Stimulated activated CD4-positive, alpha-beta T cell treated with anti-CD3 and anti-CD28 coated beads, Interleukin-1b, Interleukin-23, amount 100 ng/mL, for 48 hours (primary cell): ENCODE results near the gene SH3RF3.

Source experiments
- DNase-seq: peaks from one replicate; pipeline ENCODE4 v3.0.0-alpha.2; 2020

The SH3RF3 gene

DNA sequence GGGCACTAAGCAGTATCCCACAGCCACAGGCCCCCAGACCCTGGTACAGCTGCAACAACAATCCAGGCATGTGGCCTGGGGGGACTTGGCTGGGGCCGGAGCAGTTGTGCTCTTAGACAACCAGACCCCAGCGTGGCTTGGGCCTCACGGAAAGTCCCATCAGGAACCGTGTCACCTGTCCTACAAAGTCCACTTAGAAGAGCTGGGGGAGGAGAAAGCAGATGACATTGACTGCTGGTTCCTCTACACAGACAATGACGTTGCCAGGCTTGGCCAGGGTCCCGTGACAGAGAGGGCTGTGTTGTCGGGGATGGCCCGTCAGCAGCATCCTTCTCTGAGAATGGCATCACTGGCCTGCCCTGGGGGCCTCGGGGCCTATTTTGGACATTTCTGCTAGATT is 360.3 kb downstream of the SH3RF3 start:
- DNase-seq, result no peak

DNA sequence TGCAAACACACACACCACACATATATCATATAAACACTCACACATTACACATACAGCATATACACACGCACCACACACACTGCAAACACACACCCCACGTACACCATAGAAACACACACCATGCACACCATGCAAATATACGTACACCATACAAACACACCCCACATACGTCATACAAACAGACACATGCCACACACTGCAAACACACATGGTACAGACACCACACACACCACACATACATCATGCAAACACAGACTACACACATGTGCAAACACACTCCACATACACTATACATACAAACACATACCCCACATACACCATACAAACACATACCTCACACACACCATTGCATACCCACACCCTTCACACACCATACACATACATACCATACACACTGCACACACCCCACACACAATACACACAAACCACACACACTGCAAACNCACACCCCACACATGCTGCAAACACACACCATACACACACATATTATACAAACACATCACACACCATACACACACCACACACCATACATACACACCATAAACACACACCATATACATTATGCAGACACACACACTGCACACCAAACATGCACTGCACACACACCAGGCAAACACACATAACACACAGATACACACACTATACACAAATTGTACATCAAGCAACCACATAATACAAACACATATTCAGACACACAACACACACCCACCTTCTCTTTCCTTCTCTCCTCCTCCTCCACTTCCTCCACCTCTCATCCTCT is 364.4 kb downstream of the SH3RF3 start:
- no peak for DNase-seq

DNA sequence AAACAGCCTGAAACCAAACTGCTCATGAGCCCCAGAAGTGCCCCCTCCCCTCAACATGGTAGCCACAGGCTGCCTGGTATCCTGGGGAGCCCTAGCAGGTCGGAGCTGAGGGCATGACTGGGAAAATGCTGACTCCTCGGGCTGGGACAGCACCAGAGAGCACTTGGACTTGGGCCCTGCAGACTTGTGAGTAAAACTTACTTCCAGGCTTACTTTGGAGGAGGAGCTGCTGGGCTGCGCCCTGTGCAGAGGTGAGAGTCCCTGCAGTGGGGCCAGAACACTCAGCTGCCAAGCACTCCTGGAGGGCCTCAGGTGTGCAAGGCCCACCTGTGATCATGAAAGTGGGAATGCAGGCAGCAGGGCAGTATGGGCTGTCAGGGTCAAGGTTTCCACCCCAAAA is 365.3 kb downstream of the SH3RF3 start:
- DNase-seq, result no peak

DNA sequence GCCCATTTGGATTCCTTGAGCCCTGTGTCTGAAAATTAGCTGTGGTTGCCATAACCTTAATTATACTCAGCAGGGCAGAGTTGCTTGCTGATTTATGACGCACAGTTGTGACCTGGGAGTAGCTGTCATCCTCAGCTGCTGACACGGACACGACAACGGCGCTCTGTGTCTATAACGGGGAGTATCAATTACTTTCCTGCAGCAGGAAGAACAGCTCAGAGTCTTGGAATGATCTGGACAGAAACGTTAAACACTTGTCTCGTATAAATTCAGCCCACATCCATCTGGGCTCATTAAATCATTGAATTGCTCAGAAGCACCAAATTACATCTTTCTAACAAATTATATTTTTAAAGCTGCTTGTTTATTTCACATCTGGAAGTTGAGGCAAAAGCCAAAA is 368.5 kb downstream of the SH3RF3 start:
- DNase-seq, result no peak

DNA sequence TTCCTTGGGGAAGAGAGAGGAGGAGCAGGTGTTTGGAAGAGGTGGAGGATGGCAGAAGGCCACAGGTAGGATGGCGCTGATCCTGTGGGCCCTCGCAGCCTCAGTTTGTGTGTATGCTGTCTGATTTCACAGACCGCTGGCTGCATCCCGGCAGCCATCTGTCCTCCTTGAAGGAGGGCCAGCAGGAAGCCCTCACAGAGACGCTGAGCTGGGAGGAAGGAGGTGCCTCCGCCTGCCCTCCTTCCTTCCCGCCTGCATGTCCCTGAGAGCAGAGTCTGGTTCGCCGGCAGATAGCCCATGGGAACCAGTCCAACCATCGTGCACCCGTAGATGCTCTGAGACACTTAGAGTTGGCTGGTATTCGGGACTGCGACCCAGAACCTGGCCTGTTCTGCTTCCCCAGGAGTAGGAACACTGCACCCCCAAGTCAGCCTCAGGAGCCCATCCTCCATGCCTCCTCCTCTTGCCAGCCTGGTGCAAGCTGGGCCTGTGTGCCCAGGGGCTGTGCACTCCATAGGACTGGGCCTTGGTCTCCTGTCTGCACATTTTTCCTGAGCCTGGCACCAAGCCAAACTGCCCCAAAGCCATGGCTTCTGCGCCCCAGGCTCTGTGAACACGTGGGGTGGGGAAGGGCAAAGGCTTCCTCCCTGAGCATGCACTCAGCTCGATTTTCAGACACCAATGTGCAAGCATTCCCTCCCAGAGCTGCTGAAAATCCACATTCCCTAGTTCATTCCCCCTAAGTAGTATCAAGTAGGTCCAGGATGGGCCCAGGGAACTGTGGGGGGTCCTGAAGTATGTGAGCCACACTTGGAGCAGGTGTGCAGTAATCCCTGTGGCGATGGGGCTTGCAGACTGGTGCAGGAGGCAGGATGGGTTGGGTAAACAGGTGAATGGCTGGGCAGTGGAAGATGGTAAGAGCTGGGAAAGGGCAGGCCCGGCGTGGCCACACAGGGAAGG is 369.2 kb downstream of the SH3RF3 start:
- DNase-seq, result no peak

DNA sequence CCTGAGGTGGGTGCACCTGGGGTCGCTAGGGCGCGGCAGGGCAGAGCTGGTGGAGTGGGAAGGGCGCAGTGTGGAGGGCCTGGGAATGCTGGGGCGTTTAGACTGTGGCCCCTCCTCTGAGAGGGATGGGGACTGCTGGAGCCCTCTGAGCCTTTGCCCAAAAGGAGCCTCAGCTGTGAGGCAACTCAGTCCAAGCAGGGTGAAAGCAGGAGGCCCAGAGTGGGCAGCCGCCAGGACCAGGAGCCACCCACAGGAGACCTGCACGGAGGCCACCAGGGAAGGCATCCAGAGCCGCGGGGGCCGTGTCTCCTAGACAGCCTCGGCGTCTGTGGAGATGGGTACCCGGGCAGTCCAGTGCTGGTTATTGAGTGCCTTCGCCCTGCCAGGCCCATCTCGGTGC is 369.9 kb downstream of the SH3RF3 start:
- DNase-seq, result no peak

DNA sequence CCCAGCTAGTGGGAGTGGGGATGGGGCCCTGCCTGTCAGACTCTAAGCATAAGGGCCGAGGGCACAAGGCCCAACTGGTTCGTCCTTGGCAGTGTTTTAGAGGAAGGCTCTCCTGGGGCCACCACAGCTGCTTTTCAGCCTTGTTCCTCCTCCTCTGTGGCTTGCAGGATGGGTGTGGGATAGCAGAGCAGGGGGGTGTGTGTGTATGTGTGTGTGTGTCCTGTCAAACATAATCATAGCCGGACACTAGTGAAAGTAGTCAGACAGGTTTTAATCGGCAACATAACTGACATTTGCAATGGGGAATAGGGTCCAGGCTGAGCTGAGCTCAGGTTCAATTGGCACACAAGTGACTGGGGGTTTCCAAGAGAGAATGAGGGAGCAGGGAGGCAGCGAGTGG is 370.6 kb downstream of the SH3RF3 start:
- no peak for DNase-seq

DNA sequence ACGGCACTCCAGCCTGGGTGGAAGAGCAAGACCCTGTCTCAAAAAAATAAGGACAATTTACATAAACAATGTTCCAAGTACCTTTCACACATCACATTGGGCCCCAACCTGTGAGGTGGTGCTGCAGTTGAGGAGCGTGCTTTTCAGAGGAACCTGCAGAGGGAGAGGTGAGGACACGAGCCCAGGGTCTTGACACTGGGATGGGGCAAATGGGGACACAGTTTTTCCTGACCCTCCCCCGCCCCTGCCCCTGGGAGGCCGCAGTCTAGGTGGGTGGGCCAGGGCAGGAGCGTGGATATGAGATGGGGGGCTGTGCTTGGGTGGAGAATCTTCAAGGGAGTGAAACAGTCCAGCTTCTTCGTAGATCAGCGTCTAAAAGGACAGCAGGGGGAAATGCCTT is 371.9 kb downstream of the SH3RF3 start:
- no peak for DNase-seq

DNA sequence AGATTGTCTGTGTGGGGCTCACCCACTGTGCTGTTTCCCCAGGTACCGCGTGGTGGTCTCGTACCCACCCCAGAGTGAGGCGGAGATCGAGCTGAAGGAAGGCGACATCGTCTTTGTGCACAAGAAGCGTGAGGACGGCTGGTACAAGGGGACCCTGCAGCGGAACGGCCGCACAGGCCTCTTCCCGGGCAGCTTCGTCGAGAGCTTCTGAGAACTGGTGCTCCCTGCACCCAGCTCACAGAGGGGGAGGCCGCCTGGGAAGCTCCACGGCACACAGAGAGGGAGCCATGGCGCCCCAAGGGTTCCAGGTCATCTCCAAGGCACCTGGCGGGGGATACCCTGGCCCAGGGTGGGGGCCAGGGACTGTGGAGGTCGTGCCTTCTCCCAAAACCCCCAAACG is 372.5 kb downstream of the SH3RF3 start:
- no peak for DNase-seq

DNA sequence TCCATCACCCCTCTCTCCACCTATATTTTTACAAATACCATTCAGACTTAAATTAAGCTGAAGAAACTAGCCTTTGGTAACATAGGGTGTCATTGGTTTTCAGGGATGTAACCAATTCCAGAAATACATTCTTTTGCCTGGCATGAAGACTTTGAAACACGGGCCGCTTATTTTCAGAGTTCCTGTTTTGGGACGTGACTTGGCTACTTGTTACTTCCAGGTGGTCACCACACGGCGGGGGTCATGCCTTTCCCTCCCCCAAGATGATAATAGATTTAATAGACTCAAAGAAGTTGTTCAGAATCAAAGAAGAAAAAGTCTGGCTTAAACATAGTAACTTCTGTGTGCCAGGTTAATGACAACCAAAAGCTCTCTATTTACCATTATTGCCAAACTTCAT is 374.2 kb downstream of the SH3RF3 start:
- DNase-seq, result no peak

DNA sequence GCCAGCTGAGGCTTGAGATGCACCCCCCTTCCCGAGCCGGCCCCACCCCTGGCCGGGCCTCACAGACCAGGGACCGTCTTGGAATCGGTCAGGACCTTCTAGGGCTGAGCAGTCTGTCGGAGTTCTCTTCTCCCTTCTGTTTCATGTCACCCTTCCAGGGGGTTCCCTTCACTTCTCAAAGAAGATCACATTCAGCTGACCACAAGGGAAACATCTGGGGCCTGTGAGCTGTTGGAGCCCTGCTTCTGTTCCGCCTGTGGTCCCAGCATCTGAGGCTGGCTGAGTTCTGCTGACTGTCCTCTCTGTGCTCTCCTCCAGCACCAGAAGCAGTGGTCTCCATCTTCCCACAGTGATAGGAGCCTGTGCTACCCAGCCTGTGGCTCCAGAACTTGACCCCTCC is 378.2 kb downstream of the SH3RF3 start:
- DNase-seq, result no peak

DNA sequence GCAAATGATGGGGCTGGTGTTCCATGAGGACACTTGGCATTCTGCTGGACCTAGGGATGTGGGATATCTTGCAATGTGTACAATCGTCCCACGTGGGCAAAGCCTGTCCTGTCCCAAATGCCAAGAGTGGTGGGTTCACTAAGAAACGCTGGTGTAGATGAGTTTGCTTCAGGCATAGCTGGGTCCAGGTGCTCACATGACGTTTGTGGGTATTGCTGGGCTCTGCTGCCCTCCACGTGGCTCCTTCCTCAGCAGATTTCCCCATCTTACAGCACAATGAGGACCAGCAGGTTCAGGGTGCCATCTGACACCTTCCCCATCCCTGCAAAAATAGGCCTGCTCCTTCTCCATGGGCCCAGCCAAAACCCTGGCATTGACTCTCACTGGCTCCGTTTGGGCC is 378.8 kb downstream of the SH3RF3 start:
- DNase-seq, result no peak

DNA sequence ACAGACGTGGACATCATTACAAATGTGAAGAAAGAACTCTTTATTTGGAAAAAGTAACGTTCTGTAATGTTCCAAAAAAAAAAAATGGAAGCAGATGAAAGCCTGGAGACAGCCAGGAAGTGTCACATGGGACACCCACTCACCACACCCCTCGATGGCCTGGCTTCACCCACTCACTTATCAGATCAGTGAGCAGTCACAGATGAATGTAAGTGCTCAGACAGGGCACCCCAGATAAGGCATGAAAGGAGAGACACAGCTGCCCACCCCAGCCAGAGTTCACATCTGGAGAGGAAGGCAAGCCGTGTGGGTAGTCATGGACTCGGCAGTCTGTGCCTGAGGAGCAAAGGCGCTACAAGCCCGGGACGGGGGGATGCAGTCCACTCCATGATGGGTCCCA is 379.6 kb downstream of the SH3RF3 start:
- no peak for DNase-seq

DNA sequence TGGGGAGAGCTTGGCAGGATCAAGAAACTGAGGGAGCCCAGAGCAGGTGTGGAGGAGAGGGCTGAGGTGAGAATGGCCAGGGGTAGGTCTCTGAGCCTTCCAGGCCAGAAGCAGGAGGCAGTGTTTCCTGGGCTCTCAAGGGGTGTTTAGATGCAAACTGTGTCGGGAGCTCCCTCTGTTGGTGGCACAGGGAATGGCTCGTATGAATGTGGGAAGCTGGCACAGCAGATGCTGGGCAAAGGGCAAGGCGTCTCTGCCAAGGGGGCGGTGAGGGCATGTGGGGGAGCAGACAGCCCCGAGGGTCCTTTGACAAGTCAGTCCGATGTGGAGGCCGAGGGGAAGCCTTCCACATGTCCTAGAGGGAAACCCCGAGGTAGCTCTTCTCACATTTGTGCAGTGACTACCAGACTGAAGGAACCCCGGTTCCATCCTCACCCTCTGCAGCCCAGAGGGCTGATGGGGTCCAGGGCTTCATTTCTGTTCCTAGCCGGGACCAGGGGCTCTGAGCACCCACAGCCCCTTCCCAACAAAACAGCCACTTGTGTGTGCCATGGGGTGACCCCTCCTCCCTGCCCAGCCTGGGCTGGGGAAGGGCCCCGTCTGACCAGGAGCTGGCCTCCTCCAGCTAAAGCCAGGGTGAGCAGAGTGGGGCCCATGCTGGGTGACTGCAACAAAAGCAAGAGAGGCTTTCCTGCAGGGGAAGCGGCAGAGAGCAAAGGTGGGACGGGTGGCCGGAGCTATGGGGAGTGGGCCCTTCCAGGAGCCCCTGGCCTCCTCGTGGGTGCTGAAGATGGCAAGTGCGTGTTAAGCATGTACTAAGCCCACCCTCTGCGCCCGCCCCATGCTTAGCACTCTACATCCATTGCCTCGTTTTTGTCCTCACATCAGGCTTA is 381.4 kb downstream of the SH3RF3 start:
- peak; percentile 75 for DNase-seq

DNA sequence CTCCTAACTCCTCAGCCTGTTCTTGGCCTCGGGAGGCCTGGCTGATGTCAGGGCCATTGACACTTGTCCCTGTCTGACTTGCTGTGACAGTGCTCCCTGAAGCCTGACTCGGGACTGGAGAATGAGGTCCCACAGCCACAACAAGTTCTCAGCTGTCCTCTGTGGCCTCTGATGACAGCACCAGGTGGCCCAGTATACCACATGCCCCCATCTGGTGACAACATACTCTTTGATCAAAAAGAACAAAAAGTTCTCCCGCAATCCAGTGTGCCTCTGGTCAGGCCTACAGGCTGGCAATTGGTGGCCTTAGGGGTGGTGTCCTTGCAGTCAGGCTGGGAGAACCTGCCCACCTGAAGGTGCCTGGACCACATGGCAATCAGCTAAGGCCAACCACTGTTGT is 382.2 kb downstream of the SH3RF3 start:
- no peak for DNase-seq

DNA sequence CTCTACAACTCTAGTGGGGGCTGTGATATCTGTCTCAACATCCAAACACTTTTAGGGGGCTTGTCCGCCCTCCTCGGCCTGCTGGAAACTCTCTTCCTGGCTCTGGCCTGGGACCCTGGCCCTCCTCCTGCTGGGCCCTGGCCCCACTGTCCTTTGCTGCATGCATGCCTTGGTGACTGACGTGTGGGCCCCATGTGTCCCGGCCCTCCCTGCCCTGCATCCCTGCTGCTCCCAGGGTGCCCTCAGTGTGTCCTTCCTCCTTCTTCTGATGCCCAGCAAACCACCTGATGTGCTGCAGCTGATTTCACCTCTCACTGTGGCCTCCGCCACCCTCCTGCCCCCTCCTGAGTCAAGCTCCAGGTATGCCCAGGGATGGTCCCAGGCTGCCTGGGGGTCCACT is 383.1 kb downstream of the SH3RF3 start:
- no peak for DNase-seq

DNA sequence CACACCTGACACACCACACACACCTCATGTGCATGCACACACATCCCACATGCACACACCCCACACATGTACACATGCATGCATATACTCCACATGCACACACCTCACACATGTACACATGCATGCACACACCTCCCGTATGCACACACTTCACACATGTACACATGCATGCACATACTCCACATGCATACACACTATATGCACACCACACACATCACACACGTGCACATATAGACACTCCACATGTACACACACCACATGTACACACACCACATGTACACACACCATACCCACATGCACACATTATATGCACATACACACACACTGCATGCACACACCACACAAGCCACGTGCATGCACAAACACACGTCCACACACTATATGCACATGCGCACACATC is 384.2 kb downstream of the SH3RF3 start:
- no peak for DNase-seq

DNA sequence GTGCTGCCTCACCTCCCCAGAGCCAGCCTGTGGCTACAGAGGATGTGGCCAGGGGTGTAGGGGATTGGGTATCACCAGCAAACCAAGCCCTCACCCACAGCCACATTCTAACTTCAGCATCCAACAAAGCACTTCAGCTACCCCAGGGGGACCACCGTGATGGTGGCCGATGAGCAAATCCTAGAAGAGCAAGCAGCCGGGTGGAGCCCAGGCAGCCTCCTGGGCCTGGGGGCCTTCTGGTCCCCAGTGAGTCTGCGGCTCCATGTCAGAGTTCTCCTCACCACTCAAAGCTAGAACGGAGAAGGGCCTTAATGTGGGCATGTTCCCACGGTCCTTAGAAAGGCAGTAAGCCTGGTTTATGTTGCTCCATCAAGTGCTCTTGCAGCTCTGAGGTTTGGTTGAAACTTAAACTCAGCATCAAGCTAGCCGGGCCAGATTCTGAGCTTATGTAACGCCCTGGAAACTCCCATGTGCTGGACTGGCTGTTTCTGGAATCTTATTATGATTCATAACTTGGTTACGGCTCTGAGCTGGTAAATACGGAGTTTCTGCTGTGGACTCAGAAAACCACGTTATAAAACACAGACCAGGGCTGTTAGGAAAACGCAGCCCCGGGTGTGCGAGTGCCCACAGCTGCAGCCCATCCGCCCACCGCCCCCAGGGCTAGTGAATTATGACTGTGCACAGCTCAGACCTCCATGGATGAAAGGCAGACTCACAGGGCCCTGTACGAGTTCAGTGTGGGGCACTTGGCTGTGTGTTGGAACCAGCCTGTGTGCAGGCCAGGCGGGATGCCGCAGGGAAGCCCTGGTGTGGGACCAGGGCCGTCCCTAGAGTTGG is 385.0 kb downstream of the SH3RF3 start:
- no peak for DNase-seq

DNA sequence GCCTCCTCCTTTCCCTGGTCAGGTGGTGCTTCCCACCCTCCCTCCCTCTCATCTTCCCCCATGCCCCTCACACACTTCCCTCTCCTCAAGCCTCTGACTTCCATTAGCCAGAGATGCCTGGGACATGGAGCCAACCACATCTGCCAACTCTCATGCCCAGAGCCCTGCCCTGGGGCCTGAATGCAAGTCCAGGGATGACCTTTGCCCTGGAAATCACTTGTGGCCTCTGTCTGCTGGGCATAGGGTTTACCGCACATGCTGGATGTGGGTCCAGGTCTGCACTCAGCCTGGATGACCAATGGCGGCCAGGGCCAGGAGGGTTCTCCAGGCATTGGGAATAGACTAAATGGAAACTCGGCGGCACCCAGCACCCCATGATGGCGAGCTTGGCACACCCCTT is 385.9 kb downstream of the SH3RF3 start:
- DNase-seq, result no peak

DNA sequence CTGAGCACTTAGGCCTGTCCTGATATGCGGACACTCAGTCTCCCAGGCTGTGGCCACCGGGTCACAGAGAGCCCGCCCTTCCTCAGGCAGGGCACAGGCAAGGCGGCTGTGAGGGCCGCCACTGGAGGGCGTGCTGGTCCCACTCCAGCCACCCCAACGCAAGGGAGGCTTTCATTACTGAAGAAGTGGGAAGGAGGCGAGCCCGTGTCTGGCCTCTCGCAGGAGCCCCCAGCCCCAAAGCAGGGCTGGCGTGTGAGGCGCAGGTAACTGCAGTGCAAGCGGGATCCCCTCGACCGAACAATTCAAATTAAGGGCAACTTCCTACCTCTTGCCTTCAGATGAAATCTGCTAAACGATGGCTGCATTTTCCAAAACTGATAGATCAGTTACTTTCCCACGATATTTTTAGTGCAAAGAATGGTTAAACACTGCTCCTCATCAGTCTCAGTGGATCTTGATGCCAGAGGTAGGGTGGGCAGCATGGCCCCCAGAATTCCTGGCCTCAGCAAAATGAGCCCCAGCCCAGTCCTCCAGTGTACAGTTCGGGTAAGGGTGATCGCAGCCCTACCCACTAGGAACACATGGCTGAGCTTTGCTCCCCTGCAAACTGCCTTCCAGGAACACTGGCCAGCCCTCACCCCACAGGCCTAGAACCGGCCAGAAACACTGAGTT is 387.6 kb downstream of the SH3RF3 start:
- peak; percentile 11 for DNase-seq

DNA sequence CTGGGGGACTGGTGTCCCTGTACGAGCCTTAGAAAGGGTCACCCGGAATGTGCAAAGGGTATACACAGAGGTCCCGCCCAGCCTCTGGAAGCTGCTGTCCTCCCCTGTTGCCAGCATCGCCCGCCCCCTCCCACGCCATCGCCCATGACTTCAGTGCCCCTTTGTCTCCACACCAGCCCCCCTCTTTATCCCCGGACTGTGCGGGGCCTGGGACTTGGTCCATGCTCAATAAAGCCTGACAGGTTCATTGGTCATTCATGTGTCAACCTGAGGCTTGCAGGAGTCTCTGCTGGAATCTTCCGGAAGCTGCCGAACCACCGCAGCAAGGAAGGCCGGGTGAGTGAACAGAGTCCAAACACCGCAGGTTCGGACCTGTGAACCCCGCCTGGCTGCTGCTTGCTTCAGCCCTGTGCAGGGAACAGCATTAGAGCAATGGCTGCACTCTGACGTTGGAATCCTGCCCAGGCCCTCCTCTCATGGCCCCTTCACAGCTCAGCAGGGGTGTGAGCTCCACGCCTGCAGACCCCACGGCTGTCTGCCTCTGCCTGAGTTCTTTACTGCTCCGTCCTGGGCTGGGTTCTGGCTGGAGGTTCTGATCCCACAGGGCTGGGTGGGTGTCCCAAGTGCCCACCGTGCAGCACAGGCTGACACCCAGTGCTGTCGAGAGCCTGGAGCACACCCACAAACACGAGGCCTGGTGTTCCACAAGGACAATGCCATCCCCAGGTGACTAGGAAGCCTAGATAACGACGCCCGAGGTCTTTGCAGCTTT is 388.3 kb downstream of the SH3RF3 start:
- DNase-seq, result no peak
